Adipose tissue (tissue), 3 donors: ENCODE measurements around the gene FHAD1. TPM values are rescaled to one million over a fixed set of nuclear protein-coding genes. Genes with fewer than 3 reads are reported as not detected.
"Not testable (repeated sequence)": the region's sequence is repeated elsewhere in the genome, so short reads cannot be mapped to it uniquely, and the experiment has no call there.

Experiments
- H3K27ac ChIP-seq: one replicate; pipeline ENCODE4 v1.5.1; 2013; ENCODE audit warnings: low read depth, low read length
- WGBS, 3 donors: extraction: QIAGEN DNeasy Blood & Tissue Kit; methylation state at CpG; one replicate each; pipeline ENCODE4 v1.1.7; 2013; 5-methylcytosine and 5-hydroxymethylcytosine counted together
- polyA plus RNA-seq, 3 donors: library from polyadenylated mRNA; stranded (reverse); fragments of 200-250 nt; gene quantifications; one replicate each; pipeline ENCODE4 v1.2.3, GENCODE V29; 2013
- donor health status: healthy with polysubstance abuse.
- donor health status: Bipolar disorder and iron deficiency.
- donor health status: healthy.

FHAD1 gene
- polyA plus RNA-seq, 3 donors, result 0.11 to 0.30 (median 0.19) TPM

DNA sequence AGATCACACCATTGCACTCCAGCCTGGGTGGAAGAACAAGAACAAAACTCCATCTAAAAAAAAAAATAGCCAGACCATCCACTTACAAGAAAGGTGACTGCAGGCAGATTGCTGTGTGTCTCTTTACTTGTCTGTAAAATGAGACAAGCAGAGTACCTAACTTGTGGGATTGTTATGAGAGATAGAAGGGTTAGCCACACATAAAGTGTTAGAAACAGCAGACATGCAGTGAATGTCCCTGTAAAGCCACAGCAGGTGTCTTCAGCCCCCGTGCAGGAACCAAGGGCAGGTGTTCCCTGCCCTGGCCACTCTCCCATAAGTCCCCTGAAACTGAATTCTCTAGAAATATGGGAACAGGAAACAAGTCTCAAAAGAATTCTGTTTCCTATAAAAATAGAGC, 121.9 kb downstream of the FHAD1 start:
- WGBS, 3 donors, result 79 to 88% (median 81%) methylated on average over 1 of the region's 1 CpG
- H3K27ac ChIP-seq, result no peak overlapping the region

DNA sequence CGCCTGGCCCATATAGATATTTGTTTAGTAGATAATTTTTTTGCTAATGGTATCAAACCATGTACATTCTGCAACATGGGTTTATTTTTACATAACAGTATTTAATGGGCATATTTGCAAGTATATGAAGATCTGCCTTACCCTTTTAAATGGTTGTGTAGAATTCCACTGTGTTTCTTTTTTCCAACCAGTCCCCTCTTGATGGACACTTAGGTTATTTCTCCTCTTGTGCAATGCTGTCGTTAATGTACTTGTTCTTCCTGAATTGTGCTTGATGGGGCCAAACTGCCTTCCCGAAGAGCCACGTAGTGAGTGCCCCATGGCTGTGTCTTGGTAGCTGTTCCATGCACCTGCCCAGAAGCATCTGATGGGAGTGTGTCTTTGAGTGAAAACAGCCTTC, 123.2 kb downstream of the FHAD1 start:
- no peak overlapping the region for H3K27ac ChIP-seq
- 63 to 83% (median 64%) methylated on average over 4 of the region's 4 CpGs for WGBS, 3 donors

DNA sequence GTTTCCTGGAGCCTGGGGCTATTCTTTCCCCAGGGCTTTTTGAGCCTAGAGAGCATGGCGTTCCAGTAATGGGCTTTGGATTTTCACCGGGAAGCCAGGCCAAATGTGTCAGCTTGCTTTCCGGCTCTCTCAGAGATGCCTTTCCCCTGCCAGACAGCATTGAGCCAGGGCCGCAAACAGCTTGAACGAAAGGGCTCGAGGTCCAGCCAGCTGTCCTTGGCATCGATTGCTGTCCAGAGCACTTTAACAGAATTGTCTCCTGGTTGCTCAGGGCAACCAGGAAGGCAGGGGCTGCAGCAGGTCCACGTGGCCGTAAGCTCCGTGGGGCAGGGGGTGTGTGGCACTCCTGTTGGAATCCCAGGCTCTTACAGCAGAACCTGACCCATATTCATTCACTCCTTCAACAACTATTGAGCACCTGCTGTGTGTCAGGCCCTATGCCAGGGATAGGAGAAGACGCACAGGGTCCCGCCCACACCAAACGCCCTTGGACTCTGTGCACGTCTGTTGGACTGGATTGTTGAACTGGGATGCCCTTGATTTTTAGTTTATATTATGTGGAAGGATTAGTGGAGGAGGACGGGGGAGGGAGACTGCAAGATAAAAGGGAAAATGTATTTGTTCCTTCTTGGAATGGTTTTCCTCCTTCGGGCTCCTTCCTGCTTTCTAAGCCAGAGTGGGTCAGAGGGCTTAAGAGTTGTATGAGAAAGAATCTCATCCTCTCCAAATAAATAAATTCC, 123.9 kb downstream of the FHAD1 start:
- WGBS, 3 donors, result 13 to 47% (median 44%) methylated on average over 16 of the region's 16 CpGs
- no peak overlapping the region for H3K27ac ChIP-seq

DNA sequence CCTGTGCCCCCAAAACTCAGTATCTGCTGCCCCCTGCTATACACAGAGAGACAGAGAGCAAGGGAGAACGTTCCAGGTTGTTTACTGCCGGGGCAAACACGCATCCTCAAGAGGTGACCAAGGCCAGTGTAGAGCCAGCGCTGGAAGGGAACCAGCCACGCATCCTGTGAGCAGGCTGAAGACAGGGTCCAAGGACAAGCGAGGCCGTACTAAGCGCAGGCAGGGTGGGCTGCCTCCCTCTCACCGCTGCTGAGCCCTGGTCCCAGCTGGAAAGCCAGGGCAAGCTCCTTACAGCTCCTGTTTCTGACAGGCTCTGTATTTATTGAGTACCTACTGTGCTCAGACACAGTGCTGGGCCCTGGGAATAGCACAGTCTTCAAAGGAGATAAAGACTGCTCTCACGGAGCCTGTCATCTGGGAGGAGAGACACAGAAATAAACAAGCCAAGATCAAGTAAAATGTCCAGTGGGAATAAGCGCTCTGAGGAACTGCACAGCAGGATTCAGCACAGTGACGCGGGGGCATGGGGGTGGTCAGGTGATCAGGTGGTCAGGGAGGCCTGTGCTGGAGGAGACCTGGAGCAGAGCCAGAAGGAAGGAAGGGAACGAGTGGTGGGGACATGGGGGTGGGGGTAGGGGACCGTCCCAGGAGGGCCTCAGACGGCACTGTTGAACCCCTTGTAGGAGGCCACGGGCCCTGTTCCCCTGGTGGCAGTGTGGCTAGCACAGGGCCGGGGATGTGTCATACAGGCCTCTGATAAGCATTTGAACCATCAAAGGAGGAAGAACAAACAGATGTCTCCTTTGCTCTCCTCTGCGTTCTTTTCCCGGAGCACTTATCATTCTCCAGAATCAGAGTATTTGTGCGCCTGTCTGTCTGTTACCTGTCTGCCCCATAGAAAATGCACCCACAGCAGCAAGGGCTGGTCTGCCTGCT, 124.9 kb downstream of the FHAD1 start:
- WGBS, 3 donors, result 54 to 63% (median 61%) methylated on average over 21 of the region's 21 CpGs
- H3K27ac ChIP-seq, result no peak overlapping the region

DNA sequence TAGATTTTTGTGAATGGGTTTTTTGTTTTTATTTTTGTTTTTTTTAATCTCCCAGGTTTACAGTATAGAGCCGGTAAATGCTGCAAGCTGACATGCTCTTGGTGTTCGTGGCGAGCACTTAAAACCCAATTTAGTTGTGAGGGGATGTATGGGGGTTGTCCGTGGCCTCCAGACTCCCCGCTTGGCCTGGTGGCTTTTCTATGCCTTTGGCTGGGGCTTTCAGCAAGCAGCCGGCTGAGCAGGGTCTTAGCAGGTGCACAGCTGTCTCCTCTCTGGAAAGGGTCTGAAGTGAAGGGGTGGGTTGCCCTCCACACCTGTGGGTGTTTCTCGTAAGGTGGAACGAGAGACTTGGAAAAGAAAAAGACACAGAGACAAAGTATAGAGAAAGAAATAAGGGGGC, 131.7 kb downstream of the FHAD1 start:
- 90 to 93% (median 92%) methylated on average over 8 of the region's 8 CpGs for WGBS, 3 donors
- no peak overlapping the region for H3K27ac ChIP-seq

DNA sequence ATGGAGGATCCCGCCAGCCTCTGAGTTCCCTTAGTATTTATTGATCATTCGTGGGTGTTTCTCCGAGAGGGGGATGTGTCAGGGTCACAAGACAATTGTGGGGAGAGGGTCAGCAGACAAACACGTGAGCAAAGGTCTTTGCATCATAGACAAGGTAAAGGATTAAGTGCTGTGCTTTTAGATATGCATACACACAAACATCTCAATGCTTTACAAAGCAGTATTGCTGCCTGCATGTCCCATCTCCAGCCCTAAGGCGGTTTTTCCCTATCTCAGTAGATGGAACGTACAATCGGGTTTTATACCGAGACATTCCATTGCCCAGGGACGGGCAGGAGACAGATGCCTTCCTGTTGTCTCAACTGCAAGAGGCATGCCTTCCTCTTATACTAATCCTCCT, 132.1 kb downstream of the FHAD1 start:
- 54 to 70% (median 68%) methylated on average over 5 to 7 of the region's 9 CpGs for WGBS, 3 donors
- not testable (repeated sequence) for H3K27ac ChIP-seq

DNA sequence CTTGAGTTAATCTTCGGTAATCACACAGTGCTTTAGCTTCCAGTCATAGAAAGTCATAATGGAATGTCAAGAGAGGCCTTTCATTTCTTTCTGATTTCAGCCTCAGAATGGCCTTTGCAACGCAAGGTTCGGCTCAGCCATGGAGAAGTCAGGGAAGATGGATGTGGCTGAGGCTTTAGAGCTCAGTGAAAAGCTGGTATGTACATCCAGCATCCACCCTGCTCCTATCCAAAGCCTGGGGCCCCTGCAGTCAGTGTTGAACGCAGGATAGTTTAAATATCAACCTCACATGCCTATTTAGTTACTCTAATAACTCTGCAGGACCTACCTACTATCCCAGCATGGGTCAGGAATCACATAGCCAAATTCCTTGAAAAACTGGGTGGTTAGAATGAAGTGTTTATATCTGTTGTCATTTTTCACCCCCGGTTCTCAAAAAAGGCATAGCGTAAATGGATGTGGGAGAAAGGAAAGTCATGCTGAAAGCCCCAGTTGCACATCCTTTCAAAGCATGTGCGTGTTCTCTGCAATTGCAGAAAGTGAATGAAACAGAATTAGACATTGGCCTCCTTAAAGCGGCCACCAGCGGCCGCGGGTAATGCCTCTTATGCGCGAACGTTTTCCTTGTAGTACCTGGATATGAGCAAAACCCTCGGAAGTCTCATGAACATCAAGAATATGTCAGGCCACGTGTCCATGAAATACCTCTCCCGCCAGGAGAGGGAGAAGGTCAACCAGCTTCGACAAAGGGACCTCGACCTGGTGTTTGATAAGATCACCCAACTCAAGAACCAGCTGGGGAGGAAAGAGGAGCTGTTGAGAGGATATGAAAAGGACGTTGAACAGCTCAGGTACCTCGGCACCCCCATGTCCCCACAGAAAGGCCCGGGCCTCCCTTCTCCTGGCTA, 133.8 kb downstream of the FHAD1 start:
- WGBS, 3 donors, result 79 to 94% (median 90%) methylated on average over 21 to 22 of the region's 22 CpGs
- no peak overlapping the region for H3K27ac ChIP-seq

DNA sequence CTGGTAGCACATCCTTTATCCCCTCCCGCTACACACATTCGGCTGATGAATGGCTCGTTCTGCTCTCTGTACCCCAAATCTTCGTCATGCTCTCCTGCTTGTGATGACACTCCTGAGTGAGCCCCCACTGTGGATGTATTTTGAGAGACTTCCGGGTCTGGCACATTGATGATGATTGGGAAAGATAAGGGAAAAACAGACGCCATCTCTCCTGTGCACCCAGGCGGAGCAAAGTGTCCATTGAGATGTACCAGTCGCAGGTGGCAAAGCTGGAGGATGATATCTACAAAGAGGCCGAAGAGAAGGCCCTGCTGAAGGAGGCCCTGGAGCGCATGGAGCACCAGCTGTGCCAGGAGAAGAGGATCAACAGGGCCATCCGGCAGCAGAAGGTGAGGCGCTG, 134.8 kb downstream of the FHAD1 start:
- H3K27ac ChIP-seq, result no peak overlapping the region
- WGBS, 3 donors, result 90 to 93% (median 93%) methylated on average over 12 of the region's 12 CpGs

DNA sequence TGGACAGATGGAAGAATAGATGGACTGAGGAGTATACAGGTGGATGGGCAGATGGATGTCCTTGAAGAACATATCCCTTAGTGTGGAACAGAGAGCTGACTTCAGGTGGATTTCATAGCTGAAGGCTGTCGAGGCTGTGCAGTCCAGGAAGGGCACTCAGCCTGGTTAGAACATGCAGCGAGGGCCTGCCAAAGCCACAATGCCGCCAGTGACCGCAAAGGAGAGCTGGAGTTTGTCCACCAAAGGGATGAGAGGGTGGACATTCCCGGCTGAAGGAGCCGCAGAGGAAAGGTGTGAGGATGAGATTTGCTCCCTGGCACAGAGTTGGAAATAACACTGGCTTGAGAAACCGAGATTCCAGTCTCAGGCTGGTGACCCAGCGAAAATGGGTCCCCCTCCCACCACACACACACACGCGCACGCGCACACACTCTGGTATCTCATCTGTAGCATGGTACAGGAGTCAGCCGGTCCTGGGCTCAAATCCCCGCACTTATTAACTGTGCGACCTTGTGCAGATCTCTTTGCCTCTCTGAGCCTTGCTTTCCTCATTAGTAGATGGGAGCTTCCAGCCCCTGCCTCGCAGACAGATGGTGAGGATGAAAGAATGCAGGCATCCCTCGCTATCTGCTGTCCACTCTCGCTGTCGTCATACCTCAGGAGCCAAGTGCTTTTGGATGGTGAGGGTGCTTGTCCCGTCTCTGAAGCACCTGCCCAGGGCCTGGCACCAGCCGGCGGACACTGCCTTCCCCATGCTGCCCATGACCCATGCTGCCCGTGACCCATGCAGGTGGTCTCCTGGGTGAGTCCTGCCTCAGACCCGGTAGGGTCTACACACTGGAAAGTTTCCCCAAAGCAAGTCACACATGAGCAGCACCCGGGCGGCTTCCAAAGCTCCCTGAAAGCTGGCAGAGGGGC, 135.8 kb downstream of the FHAD1 start:
- no peak overlapping the region for H3K27ac ChIP-seq
- 89 to 94% (median 93%) methylated on average over 26 of the region's 26 CpGs for WGBS, 3 donors

DNA sequence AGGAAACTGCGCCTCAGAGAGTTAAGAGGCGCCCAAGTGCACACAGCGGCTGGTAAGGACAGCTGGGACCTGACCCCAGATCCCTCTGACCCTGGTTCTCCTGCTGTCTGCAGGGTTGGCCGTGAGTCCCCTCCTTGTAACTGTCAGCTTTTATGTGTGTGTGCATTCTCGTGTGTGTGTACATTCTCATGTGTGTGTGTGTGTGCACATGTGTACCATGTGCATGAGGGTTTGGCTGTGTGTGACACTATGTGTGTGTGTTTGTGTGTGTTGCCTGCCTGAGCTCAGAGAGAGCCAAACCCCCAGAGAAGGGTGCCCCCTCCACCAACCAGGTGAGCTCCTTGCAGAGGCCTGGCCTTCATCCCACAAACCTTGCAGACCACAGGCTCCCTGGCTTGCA, 136.8 kb downstream of the FHAD1 start:
- H3K27ac ChIP-seq, result no peak overlapping the region
- 90 to 97% (median 93%) methylated on average over 5 of the region's 5 CpGs for WGBS, 3 donors

DNA sequence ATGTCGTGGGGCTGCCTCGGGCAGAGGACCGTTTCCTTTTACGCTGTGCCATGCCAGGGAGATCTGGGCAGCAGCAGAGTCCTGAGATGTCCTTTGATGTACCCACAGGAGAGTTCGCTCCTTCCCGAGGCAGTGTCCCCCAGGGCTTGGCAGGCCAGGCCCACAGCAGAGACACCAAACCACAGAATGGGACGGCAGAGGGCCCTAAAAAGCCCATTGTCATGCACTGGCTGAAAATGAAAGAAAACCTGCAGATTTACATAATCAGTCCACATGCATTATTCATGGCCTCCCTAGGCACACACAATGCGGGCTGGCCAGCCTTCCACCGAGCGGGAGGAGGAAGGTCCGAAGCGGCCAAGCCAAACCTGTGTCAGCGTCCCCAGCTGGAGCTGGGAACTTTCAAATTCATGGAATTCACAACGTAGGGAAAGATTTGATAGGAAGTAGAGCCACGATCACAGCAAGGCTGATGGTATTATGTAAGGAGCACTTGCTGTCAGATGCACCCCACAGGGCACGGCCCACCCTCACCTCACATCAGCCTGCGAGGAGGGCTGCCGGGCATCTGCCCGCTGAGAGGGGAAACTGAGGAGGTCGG, 137.4 kb downstream of the FHAD1 start:
- no peak overlapping the region for H3K27ac ChIP-seq
- WGBS, 3 donors, result 50 to 78% (median 58%) methylated on average over 20 of the region's 20 CpGs

DNA sequence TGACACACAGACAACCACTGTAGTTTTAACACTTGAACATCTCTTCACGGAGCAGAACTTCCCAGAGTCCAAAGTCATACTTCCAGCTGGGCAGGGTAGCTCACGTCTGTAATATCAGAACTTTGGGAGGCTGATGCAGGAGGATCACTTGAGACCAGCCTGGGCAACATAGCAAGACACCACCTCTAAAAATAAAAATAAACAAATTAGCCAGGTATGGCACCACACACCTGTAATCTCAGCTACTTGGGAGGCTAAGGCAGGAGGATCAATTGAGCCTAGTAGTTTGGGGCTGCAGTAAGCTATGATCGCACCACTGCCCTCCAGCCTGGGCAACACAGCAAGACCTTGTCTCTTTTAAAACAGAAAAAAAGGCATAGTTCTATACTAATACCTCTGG, 138.4 kb downstream of the FHAD1 start:
- 83 to 94% (median 92%) methylated on average over 3 of the region's 3 CpGs for WGBS, 3 donors
- H3K27ac ChIP-seq, result no peak overlapping the region

DNA sequence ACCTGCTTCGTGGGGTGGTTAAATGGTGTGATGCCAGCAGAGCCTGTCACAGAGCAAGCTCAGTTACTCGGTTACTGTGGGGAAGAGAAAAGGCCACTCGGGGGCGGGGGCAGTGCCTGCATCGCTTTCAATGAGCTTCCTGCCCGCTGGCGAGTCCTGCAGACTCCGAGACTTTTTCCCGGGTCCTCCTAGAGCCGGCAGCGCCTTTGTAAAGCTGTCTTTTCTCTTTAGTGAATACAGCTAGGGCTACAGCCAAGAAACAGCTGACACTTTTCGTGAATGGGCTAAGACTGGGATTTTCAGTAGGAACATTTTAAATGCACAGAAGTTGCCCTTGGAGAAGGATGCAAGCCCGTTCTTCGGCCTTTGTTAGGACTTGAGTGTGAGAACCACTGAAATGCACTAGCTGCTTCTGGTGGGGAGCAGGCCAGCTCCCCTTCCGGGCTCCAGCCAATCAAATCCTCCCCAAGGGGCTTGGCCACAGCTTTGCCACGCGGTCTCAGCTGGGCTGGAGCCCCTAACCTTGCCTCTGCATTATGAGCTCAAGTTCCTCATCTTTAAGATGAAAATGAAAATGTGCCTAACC, 139.2 kb downstream of the FHAD1 start:
- no peak overlapping the region for H3K27ac ChIP-seq
- WGBS, 3 donors, result 17 to 51% (median 29%) methylated on average over 17 of the region's 17 CpGs

DNA sequence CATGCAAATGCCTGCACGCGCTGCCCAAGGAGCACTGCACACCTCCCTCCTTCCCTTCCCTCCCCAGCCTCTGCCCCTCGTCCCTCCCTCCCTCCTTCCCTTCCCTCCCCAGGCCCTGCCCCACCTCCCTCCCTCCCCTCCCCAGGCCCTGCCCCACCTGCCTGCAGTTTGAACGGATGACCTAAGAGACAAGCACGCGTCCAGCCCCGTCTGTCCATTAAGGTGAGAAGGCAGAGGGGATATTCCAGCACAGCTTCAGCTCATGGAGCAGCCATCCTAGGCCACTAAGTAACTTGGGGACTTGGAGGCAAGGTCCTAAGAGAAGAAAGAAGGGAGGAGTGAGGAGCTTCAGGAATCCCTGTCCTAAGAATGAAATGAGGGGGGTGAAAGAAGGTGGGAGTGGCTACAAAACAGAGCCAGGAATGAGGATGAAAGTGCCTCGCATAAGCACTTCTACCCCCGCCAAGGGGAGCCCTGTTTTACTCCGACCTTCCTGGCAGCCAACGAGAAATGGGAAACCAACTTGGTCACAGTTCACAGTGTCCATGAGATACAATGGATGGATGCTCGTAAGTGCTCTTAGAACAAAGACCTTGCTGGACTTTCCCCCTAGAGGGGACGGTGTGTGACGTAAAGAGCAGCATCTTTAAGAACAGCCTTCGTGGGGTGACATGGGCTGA, 141.3 kb downstream of the FHAD1 start:
- WGBS, 3 donors, result 69 to 77% (median 71%) methylated on average over 15 of the region's 15 CpGs
- no peak overlapping the region for H3K27ac ChIP-seq

DNA sequence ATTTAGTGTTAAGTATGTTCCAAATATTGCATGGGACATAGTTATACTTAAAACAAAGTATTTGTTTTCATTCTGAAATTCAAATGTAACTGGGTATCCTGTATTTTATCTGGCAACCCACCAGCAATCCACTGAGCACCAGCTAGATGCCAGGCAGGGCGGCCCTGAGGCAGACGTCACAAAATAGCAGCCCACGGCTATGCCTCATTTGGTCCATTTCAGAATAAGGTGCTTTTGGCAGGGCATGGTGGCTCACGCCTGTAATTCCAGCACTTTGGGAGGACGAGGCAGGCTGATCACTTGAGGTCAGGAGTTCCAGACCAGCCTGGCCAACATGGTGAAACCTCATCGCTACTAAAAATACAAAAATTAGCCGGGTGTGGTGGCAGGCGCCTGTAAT, 142.8 kb downstream of the FHAD1 start:
- H3K27ac ChIP-seq, result not testable (repeated sequence)
- 95 to 96% (median 95%) methylated on average over 8 of the region's 8 CpGs for WGBS, 3 donors

DNA sequence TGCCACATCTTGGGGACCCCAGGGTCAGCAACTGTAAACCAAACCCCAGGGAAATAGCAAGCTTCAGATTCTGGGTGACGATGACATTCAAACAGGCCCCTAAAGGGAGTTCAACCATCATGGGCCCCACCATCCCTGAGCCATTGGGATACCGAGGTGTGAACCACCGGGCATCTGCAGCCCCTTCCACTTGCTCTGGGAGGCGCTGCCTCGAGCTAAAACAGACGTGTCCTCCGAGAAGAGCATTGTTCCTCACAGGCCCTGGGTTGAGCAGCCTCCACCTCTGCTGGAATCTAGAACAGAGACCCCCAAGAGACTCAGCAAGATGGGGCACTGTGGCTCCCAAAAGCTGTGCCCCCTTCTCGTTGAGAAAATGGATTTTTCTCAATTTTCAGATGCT, 143.6 kb downstream of the FHAD1 start:
- H3K27ac ChIP-seq, result no peak overlapping the region
- 89 to 94% (median 93%) methylated on average over 8 of the region's 8 CpGs for WGBS, 3 donors
